Astrocyte (in vitro differentiated cells and primary cell): ENCODE data around the gene ITGA3. TPM values are rescaled to one million over a fixed set of nuclear protein-coding genes. Genes with fewer than 3 reads are reported as not detected.

Experiments
- DNase-seq: peaks from one replicate; pipeline ENCODE4 v3.0.0-alpha.2; 2010; ENCODE audit warnings: low read depth
- FAIRE-seq: peaks from 2 replicates; lab custom pipeline; 2011; peaks lifted over from hg19 to GRCh38; lab: Jason Lieb, UNC
- H2AFZ ChIP-seq: 2 replicates; pipeline ENCODE4 v1.6.0; 2012; ENCODE audit warnings: low read depth, low read length, inconsistent platforms
- H3K27ac ChIP-seq: 2 replicates; pipeline ENCODE4 v1.5.1; 2011; ENCODE audit warnings: low read depth, low read length, inconsistent platforms
- H3K27me3 ChIP-seq: 2 replicates; pipeline ENCODE4 v1.6.0; 2011; ENCODE audit warnings: low read length, inconsistent platforms; ENCODE audit not compliant: insufficient read depth
- H3K36me3 ChIP-seq: 2 replicates; pipeline ENCODE4 v1.5.1; 2011; ENCODE audit warnings: low read length, inconsistent platforms; ENCODE audit not compliant: insufficient read depth
- H3K4me1 ChIP-seq: 2 replicates; pipeline ENCODE4 v1.5.1; 2011; ENCODE audit warnings: low read length, inconsistent platforms; ENCODE audit not compliant: insufficient read depth
- H3K4me2 ChIP-seq: 2 replicates; pipeline ENCODE4 v1.6.0; 2012; ENCODE audit warnings: low read length, inconsistent platforms
- H3K4me3 ChIP-seq: 2 replicates; pipeline ENCODE4 v1.5.1; 2011; ENCODE audit warnings: low read depth, mild to moderate bottlenecking, low read length, inconsistent platforms; ENCODE audit not compliant: insufficient read depth
- H3K79me2 ChIP-seq: 2 replicates; pipeline ENCODE4 v1.6.0; 2012; ENCODE audit warnings: mild to moderate bottlenecking, low read length, inconsistent platforms; ENCODE audit not compliant: insufficient read depth
- H3K9ac ChIP-seq: 2 replicates; pipeline ENCODE4 v1.6.0; 2012; ENCODE audit warnings: mild to moderate bottlenecking, low read length, inconsistent platforms
- H3K9me3 ChIP-seq: 2 replicates; pipeline ENCODE4 v1.5.1; 2012; ENCODE audit warnings: low read depth, mild to moderate bottlenecking, low read length, inconsistent platforms; ENCODE audit not compliant: insufficient read depth
- H4K20me1 ChIP-seq: 2 replicates; pipeline ENCODE4 v1.6.0; 2012; ENCODE audit warnings: low read length, inconsistent platforms; ENCODE audit not compliant: insufficient read depth
- H3K27ac Mint-ChIP-seq: one replicate; pipeline ENCODE4 v1.8.0; 2021; ENCODE audit warnings: mild to moderate bottlenecking, mixed read lengths; ENCODE audit not compliant: unreplicated experiment
- H3K27me3 Mint-ChIP-seq: one replicate; pipeline ENCODE4 v1.8.0; 2021; ENCODE audit warnings: low read depth, mixed read lengths; ENCODE audit not compliant: unreplicated experiment
- H3K36me3 Mint-ChIP-seq: one replicate; pipeline ENCODE4 v1.8.0; 2021; ENCODE audit warnings: low read depth, mixed read lengths; ENCODE audit not compliant: unreplicated experiment
- H3K4me1 Mint-ChIP-seq: one replicate; pipeline ENCODE4 v1.8.0; 2021; ENCODE audit warnings: low read depth, mixed read lengths; ENCODE audit not compliant: unreplicated experiment
- H3K4me3 Mint-ChIP-seq: one replicate; pipeline ENCODE4 v1.8.0; 2021; ENCODE audit warnings: mild to moderate bottlenecking, moderate library complexity, mixed read lengths; ENCODE audit not compliant: unreplicated experiment
- H3K9me3 Mint-ChIP-seq: one replicate; pipeline ENCODE4 v1.8.0; 2021; ENCODE audit warnings: mild to moderate bottlenecking, mixed read lengths; ENCODE audit not compliant: unreplicated experiment
- CTCF ChIP-seq: IDR thresholded peaks from 2 replicates; pipeline ENCODE4 v1.5.1; 2011; ENCODE audit warnings: low read depth, mild to moderate bottlenecking, inconsistent platforms, low read length, moderate library complexity; ENCODE audit not compliant: insufficient read depth
- EZH2 ChIP-seq: IDR thresholded peaks from 2 replicates; pipeline ENCODE4 v1.6.1; 2012; ENCODE audit warnings: mild to moderate bottlenecking, low read length, inconsistent platforms; ENCODE audit not compliant: insufficient read depth
- total RNA-seq: library from RNA; stranded (reverse); gene quantifications from 2 replicates; pipeline ENCODE4 v1.2.1, GENCODE V29; 2021

ITGA3 gene
- total RNA-seq, 1 donor from 2014 or later, result 319 TPM

GRCh38 chr17:50129353-50129727, 73.4 kb downstream of the ITGA3 start:
- Histone ChIP-seq H3K79me2 (peaks cover 5% of the 10 kb centered on the region), H3K9me3 (no peaks in the 10 kb centered on the region), H3K4me1 (peaks cover 17% of the 10 kb centered on the region), H3K4me3 (peak overlapping the region; percentile 45), H3K4me2 (peak overlapping the region; percentile 95), H4K20me1 (peaks cover 25% of the 10 kb centered on the region), H3K27me3 (no peaks in the 10 kb centered on the region), H3K27ac (no peak overlapping the region), H3K9ac (peak overlapping the region; percentile 79), H3K36me3 (no peaks in the 10 kb centered on the region), H2AFZ (no peak overlapping the region)
- Mint-ChIP-seq H3K9me3 (no peaks in the 10 kb centered on the region), H3K4me3 (peak overlapping the region; percentile 85), H3K27ac (no peak overlapping the region), H3K27me3 (peaks cover 4% of the 10 kb centered on the region), H3K36me3 (no peaks in the 10 kb centered on the region), H3K4me1 (peaks cover 23% of the 10 kb centered on the region)
- TF ChIP-seq CTCF (no peak), EZH2 (no peak)
- DNase-seq, result no peak
- no peak for FAIRE-seq

GRCh38 chr17:50129728-50130558, 74.0 kb downstream of the ITGA3 start, which contains the start of gene SAMD14:
SAMD14 (minus strand) TSS chr17:50130160; CDS start chr17:50124959, 5,201 bp downstream.
- H3K27me3 ChIP-seq, result no peaks in the 10 kb centered on the region
- peak within 1 kb of the TSS; percentile 62 for H3K27ac Mint-ChIP-seq
- peaks cover 23% of the 10 kb centered on the region for H3K4me1 Mint-ChIP-seq
- peak within 1 kb of the TSS; percentile 68 for H3K4me3 ChIP-seq
- H3K27ac ChIP-seq, result peak within 1 kb of the TSS; percentile 12
- peaks cover 4% of the 10 kb centered on the region for H3K27me3 Mint-ChIP-seq
- peak within 1 kb of the TSS; percentile 93 for H3K4me3 Mint-ChIP-seq
- H3K4me1 ChIP-seq, result peaks cover 17% of the 10 kb centered on the region
- H2AFZ ChIP-seq, result peak within 1 kb of the TSS; percentile 63
- peak within 1 kb of the TSS; percentile 79 for H3K9ac ChIP-seq
- peaks cover 5% of the 10 kb centered on the region for H3K79me2 ChIP-seq
- no peaks in the 10 kb centered on the region for H3K9me3 ChIP-seq
- DNase-seq, result peak; percentile 46
- peaks cover 2% of the 10 kb centered on the region for H3K36me3 ChIP-seq
- FAIRE-seq, result no peak
- H3K36me3 Mint-ChIP-seq, result no peaks in the 10 kb centered on the region
- H3K4me2 ChIP-seq, result peak within 1 kb of the TSS; percentile 95
- H4K20me1 ChIP-seq, result peaks cover 31% of the 10 kb centered on the region
- TF ChIP-seq EZH2 (no peak), CTCF (no peak)
- H3K9me3 Mint-ChIP-seq, result no peaks in the 10 kb centered on the region
